Measurements from ENCODE around the gene AP3B1. TPM values are rescaled to one million over a fixed set of nuclear protein-coding genes. Genes with fewer than 3 reads are reported as not detected.
A peak's percentile ranks its signal among the peaks of the same experiment; 100 is the strongest.

AP3B1 gene
- total RNA-seq, 1 experiment from 2014 or later, result 45.3 TPM

- no peak for TF ChIP-seq EZH2 (IDR thresholded peaks at IDR 0.05; ENCODE audit: borderline replicate concordance, low read depth, low read length, poor library complexity, severe bottlenecking)
- peak; percentile 47 for TF ChIP-seq CTCF (conservative IDR thresholded peaks at IDR 0.05; ENCODE audit: low read depth, low read length)
- no peak overlapping the region for H3K4me3 ChIP-seq (ENCODE audit: low read depth, low read length, poor library complexity, severe bottlenecking)
- H3K9me3 ChIP-seq (ENCODE audit: low read depth, low read length, poor library complexity, severe bottlenecking), result no peaks in the 10 kb centered on the region
- ChIA-PET CTCF (no interaction called here), POLR2A (ENCODE audit: low non-redundant PET) (no interaction called here)
- BruUV-seq (replicated peaks), result no TSS peak
- DNase-seq (ENCODE audit: low spot score), result peak; percentile 28
- no peaks in the 10 kb centered on the region for H3K27me3 ChIP-seq (replicated peaks; ENCODE audit: insufficient read depth, low read depth, low read length, poor library complexity)
- H3K36me3 ChIP-seq (ENCODE audit: insufficient read depth, low read length, poor library complexity, severe bottlenecking), result no peaks in the 10 kb centered on the region
- intact Hi-C loops (cut with micrococcal nuclease; ENCODE audit: unreplicated experiment), result no loop called here
- H3K27ac ChIP-seq (ENCODE audit: low read depth, low read length, poor library complexity, severe bottlenecking), result no peak overlapping the region
- no peaks in the 10 kb centered on the region for H3K4me1 ChIP-seq (ENCODE audit: insufficient read depth, low read length, poor library complexity, severe bottlenecking)
Measured at GRCh38 chr5:78065663-78066062, 228.8 kb downstream of the AP3B1 start.

- no peaks in the 10 kb centered on the region for H3K9me3 ChIP-seq (ENCODE audit: low read depth, low read length, poor library complexity, severe bottlenecking)
- DNase-seq (ENCODE audit: low spot score), result no peak
- no peaks in the 10 kb centered on the region for H3K36me3 ChIP-seq (ENCODE audit: insufficient read depth, low read length, poor library complexity, severe bottlenecking)
- H3K4me3 ChIP-seq (ENCODE audit: low read depth, low read length, poor library complexity, severe bottlenecking), result no peak overlapping the region
- ChIA-PET CTCF (no interaction called here), POLR2A (ENCODE audit: low non-redundant PET) (no interaction called here)
- H3K4me1 ChIP-seq (ENCODE audit: insufficient read depth, low read length, poor library complexity, severe bottlenecking), result no peaks in the 10 kb centered on the region
- BruUV-seq (replicated peaks), result no TSS peak
- H3K27ac ChIP-seq (ENCODE audit: low read depth, low read length, poor library complexity, severe bottlenecking), result no peak overlapping the region
- H3K27me3 ChIP-seq (replicated peaks; ENCODE audit: insufficient read depth, low read depth, low read length, poor library complexity), result no peaks in the 10 kb centered on the region
- TF ChIP-seq CTCF (conservative IDR thresholded peaks at IDR 0.05; ENCODE audit: low read depth, low read length), result no peak
- intact Hi-C loops (cut with micrococcal nuclease; ENCODE audit: unreplicated experiment), result no loop called here
Measured at GRCh38 chr5:78064941-78065472, 229.5 kb downstream of the AP3B1 start.

GRCh38 chr5:78063495-78063894 is 231.0 kb downstream of the AP3B1 start:
- TF ChIP-seq EZH2 (IDR thresholded peaks at IDR 0.05; ENCODE audit: borderline replicate concordance, low read depth, low read length, poor library complexity, severe bottlenecking) (no peak), CTCF (conservative IDR thresholded peaks at IDR 0.05; ENCODE audit: low read depth, low read length) (no peak)
- CTCF ChIA-PET, result interaction anchor here (0.7 kb wide), 1 partner anchor 230 kb away, joined by 3 read pairs; no protein-coding TSS in a partner anchor
- intact Hi-C loops (cut with micrococcal nuclease; ENCODE audit: unreplicated experiment), result no loop called here
- no peaks in the 10 kb centered on the region for H3K4me1 ChIP-seq (ENCODE audit: insufficient read depth, low read length, poor library complexity, severe bottlenecking)
- H3K27ac ChIP-seq (ENCODE audit: low read depth, low read length, poor library complexity, severe bottlenecking), result no peak overlapping the region
- H3K4me3 ChIP-seq (ENCODE audit: low read depth, low read length, poor library complexity, severe bottlenecking), result no peak overlapping the region
- DNase-seq (ENCODE audit: low spot score), result no peak
- no peaks in the 10 kb centered on the region for H3K27me3 ChIP-seq (replicated peaks; ENCODE audit: insufficient read depth, low read depth, low read length, poor library complexity)
- no peaks in the 10 kb centered on the region for H3K9me3 ChIP-seq (ENCODE audit: low read depth, low read length, poor library complexity, severe bottlenecking)
- POLR2A ChIA-PET (ENCODE audit: low non-redundant PET), result no interaction called here
- no peaks in the 10 kb centered on the region for H3K36me3 ChIP-seq (ENCODE audit: insufficient read depth, low read length, poor library complexity, severe bottlenecking)
- no TSS peak for BruUV-seq (replicated peaks)
